ENCODE measurements around the gene MAPK11. TPM values are rescaled to one million over a fixed set of nuclear protein-coding genes. Genes with fewer than 3 reads are reported as not detected.

The MAPK11 gene
- total RNA-seq, 1 donor from 2014 or later: 29.0 TPM

DNA sequence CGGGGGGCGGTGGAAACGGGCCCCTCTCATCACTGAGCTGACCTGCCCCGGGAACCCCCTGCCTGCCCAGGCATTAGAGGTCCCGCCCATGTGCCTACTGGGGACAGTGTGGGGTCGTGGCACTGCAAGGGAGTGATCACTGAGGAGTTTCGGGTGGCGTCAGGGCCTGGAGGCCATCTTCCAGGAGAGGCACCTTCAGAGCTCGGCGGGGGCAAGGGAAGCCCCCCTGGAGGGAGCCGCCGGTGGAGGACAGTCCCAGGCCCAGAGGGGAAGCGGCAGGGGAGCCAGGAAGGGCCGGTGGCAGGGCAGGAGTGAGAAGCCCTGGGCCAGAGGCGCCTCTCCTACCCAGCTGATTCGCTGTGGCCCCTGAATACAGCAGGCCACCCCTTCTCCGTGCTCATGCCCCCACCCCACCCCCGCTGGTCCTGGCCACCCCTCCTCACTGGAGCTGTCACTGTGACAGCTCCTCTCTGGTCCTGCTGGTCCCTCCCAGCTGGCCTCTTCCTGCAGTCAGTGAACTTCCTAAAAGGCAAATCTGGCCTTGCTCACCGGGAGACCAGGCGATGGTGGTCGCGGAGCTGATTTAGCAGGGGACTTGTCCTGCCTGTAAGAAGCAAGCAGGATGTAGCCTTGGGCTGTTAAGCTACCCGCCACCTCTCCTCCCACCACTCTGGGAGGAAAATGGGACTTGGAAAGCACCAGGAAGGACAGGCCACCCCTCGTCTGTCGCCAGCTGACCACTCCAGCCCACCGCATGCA is 2.0 kb upstream of the MAPK11 start:
- Mint-ChIP-seq H3K27ac (no peak overlapping the region), H3K9me3 (no peaks in the 10 kb centered on the region), H3K4me3 (peak overlapping the region; percentile 32), H3K36me3 (ENCODE audit: low read depth) (no peaks in the 10 kb centered on the region), H3K27me3 (peaks cover 6% of the 10 kb centered on the region), H3K4me1 (peaks cover 13% of the 10 kb centered on the region)
- intact Hi-C loops (cut with micrococcal nuclease): loop anchor here (5.0 kb wide), 1 partner anchor 35 kb away; the partner anchor contains the start of gene PLXNB2
- DNase-seq: no peak

DNA sequence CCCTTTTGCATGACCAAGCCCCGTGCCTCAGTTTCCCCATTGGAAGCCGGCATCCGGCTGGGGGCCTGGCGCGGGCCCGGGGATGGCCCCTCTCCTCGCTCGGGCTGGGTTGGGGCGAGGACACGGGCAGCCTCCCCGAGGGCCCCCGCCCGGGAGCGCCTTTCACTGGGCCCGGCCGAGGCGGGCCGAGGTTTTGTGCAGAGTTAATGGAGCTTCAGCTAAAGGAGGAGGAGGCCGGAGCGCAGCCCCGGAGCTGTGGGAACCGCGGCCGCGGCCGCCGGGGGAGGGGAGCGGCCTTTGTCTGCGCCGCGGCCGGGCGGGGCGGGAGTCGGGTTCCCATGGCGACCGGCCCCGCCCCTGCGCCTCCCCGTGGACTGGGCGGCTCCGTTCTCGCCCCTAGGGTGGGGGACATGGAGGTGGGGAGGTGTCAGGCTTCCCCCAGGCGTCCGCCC is 1.4 kb upstream of the MAPK11 start:
- H3K9me3 Mint-ChIP-seq: no peaks in the 10 kb centered on the region
- no peaks in the 10 kb centered on the region for H3K36me3 Mint-ChIP-seq (ENCODE audit: low read depth)
- H3K27ac Mint-ChIP-seq: no peak overlapping the region
- intact Hi-C loops (cut with micrococcal nuclease): loop anchor here (2.0 to 5.0 kb wide), 4 partner anchors 21 to 71 kb away; partner anchors contain the start of genes DENND6B, HDAC10, PLXNB2 and PPP6R2
- peaks cover 13% of the 10 kb centered on the region for H3K4me1 Mint-ChIP-seq
- H3K4me3 Mint-ChIP-seq: no peak overlapping the region
- peak; percentile 90 for DNase-seq
- peaks cover 6% of the 10 kb centered on the region for H3K27me3 Mint-ChIP-seq

DNA sequence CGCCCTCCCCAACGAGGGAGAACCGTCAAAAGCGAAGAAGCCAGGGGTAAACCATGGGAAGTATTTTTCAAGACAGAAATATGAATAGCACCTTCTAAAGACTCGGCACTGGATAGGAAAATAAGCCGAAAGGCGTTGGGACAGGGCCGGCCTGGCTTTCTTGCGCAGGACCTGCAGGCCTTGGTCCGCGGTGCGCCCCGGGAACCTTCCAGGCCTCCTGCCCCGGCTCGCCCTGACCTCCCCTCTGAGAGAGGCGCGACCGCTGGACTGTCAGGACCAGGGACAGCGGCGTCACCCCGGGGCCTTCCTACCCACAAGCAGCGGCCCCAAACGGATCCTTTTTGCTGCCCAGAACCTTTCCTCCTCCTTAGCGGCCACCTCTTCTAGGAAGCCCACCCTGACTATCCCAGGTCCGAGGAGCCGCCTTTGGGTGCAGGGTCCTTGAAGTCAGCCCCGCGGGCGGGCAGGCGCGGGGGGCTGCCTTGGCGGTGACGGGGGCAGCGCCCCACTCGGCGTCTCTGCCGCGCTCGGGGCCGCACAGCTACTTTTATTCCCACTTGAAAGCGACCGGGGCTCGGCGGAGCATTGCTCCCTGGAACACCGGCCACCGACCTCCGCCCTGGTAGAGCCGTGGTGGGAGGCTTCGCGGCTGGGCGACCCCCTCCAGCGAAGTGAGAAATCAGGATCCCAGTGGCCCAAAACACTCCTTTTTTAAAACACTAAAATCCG is 650 bp upstream of the MAPK11 start:
- peak; percentile 93 for DNase-seq
- Mint-ChIP-seq H3K9me3 (no peaks in the 10 kb centered on the region), H3K4me1 (peaks cover 13% of the 10 kb centered on the region), H3K36me3 (ENCODE audit: low read depth) (no peaks in the 10 kb centered on the region), H3K4me3 (peak overlapping the region; percentile 80), H3K27ac (peak overlapping the region; percentile 34), H3K27me3 (peaks cover 6% of the 10 kb centered on the region)
- intact Hi-C loops (cut with micrococcal nuclease): loop anchor here (2.0 to 5.0 kb wide), 4 partner anchors 20 to 72 kb away; partner anchors contain the start of genes DENND6B, HDAC10, PLXNB2 and PPP6R2

DNA sequence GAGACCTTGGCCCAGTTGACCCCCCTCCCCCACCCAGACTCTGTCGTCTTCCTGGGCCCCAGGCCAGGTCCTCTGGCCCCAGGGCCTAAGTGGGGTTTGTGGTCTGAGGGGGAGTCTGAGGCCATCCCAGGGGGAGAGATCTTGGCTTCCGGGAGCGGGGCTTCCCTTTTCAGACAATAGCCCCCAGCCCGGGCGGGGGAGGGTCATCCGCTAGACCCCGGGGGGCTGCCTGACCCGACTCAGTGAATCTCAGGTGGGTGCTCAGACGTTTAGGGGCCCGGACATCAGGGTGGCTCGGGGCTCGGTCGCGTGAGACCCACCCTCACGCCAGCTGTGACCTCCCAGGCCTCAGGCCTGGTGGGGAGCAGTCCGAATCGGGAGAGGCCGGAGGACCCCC is 609 bp downstream of the MAPK11 start:
- H3K9me3 Mint-ChIP-seq: no peaks in the 10 kb centered on the region
- peaks cover 13% of the 10 kb centered on the region for H3K4me1 Mint-ChIP-seq
- intact Hi-C loops (cut with micrococcal nuclease): no loop called here
- peak overlapping the region; percentile 77 for H3K4me3 Mint-ChIP-seq
- H3K36me3 Mint-ChIP-seq (ENCODE audit: low read depth): peaks cover 3% of the 10 kb centered on the region
- H3K27me3 Mint-ChIP-seq: peaks cover 6% of the 10 kb centered on the region
- DNase-seq: no peak
- peak overlapping the region; percentile 70 for H3K27ac Mint-ChIP-seq

DNA sequence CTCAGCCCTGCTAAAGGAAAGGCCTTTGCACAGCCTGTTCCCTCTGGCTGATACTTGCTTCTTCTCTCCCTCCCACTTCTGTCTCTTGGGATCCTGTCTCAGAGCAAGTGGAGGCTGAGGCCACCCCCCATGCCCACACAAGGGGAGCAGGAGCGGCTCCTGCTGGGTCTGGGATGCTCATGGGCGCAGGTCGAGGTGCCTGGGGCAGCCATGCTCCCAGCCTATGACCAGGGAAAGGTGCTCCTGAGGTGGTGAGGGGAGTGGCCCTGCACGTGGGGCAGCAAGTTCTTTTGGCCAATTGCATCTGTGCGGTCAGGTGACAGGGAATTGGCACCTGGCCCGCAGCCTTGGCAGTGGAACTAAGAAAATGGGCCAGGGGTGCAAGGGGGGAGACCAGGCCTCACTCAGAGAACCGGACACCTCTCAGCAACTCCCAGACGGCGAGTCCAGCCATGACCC is 1.5 kb downstream of the MAPK11 start:
- Mint-ChIP-seq H3K36me3 (ENCODE audit: low read depth) (peaks cover 3% of the 10 kb centered on the region), H3K27ac (no peak overlapping the region), H3K9me3 (no peaks in the 10 kb centered on the region), H3K27me3 (peaks cover 4% of the 10 kb centered on the region), H3K4me3 (peak overlapping the region; percentile 77), H3K4me1 (peaks cover 8% of the 10 kb centered on the region)
- DNase-seq: no peak
- intact Hi-C loops (cut with micrococcal nuclease): no loop called here

DNA sequence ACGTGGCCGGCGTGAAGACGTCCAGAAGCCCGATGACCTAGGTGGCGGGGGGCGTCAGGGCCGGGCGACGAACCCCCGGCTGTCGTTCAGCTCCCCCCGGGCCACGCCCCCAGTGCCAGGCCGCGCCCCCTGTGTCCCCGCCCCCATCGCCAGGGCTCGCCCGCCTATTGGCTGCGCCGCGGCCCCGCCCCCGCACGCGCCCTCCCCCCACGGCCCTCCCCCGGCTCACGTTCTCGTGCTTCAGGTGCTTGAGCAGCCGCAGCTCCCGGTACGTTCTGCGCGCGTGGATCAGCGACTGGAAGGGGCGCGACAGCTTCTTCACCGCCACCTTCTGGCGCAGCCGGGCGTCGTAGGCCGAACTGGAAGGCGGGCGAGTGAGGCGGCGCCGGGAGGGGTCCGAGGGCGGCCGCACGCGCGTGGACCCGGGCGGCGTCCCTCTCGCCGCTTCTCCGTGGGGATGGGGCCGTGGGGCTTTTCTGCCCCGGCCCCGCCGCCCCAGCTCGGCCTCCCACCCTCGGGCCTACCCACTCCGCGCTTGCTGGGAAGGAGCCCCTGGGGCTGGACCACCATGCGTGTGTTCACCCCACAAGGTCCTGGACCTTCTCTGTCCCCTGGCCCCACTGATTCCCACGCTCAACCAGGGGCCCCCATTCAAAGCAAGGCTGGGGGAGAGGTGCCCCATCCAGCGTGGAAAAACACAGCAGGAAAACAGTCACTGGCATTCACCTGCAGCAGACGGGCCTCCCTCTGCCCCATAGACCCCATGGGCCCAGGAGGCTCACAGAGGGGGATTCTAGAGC is 2.4 kb downstream of the MAPK11 start:
- Mint-ChIP-seq H3K4me1 (peaks cover 8% of the 10 kb centered on the region), H3K27me3 (peaks cover 2% of the 10 kb centered on the region), H3K27ac (no peak overlapping the region), H3K36me3 (ENCODE audit: low read depth) (peaks cover 3% of the 10 kb centered on the region), H3K9me3 (no peaks in the 10 kb centered on the region), H3K4me3 (peak overlapping the region; percentile 50)
- peak; percentile 88 for DNase-seq
- intact Hi-C loops (cut with micrococcal nuclease): no loop called here

DNA sequence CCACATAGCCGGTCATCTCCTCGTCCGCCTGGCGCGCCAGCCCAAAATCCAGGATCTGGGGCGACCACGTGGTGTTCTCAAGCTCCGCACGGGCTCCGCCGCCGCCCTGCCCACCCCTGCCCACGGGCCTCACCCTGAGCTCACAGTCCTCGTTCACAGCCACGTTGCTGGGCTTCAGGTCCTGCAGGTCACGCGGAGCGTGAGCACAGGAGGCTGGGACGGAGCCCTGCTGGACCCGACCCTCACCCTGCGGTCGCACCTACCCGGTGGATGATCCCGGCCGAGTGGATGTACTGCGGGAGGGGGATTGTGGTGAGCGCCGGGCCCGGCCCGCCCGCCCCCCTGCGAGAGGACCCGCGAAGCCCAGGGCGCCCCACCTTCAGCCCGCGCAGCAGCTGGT is 3.2 kb downstream of the MAPK11 start:
- H3K27ac Mint-ChIP-seq: no peak overlapping the region
- no peak overlapping the region for H3K4me3 Mint-ChIP-seq
- H3K36me3 Mint-ChIP-seq (ENCODE audit: low read depth): peaks cover 3% of the 10 kb centered on the region
- H3K4me1 Mint-ChIP-seq: peaks cover 12% of the 10 kb centered on the region
- peaks cover 6% of the 10 kb centered on the region for H3K27me3 Mint-ChIP-seq
- DNase-seq: no peak
- intact Hi-C loops (cut with micrococcal nuclease): no loop called here
- H3K9me3 Mint-ChIP-seq: no peaks in the 10 kb centered on the region

DNA sequence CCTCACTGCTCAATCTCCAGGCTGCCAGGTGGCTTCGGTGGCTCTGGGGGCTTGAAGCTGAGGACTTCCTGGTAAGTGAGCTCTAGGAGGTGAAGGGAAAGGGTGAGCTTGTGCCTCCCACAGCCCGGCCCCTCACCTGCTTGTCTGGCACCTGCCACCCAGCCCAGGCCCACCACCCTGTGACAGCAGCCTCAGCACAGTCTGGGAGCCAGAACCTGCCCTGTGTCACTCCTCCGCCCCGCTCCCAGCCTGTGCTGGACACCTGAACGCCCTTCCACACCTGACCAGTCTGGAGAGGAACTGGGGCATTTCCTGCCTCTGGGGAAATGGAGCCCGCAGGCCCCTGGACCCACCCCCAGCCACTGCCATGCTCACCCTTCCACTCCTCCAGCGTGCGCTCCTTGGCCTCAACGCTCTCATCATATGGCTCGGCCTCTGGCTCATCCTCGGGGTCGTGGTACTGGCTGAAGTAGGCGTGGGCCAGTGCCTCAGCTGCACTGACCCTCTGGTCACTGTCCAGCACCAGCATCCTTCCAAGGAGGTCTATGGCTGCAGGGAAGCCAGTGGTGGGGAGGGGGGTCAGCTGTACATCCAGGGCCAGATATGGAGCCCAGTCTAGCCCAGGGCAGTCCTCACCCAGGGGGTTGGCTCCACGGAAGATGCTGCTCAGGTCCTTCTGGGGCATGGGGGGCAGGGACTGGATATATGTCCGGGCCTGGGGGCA is 5.1 kb downstream of the MAPK11 start:
- Mint-ChIP-seq H3K27ac (no peak overlapping the region), H3K4me1 (peaks cover 11% of the 10 kb centered on the region), H3K27me3 (peaks cover 7% of the 10 kb centered on the region), H3K36me3 (ENCODE audit: low read depth) (peaks cover 3% of the 10 kb centered on the region), H3K9me3 (no peaks in the 10 kb centered on the region), H3K4me3 (no peak overlapping the region)
- no peak for DNase-seq
- intact Hi-C loops (cut with micrococcal nuclease): no loop called here

DNA sequence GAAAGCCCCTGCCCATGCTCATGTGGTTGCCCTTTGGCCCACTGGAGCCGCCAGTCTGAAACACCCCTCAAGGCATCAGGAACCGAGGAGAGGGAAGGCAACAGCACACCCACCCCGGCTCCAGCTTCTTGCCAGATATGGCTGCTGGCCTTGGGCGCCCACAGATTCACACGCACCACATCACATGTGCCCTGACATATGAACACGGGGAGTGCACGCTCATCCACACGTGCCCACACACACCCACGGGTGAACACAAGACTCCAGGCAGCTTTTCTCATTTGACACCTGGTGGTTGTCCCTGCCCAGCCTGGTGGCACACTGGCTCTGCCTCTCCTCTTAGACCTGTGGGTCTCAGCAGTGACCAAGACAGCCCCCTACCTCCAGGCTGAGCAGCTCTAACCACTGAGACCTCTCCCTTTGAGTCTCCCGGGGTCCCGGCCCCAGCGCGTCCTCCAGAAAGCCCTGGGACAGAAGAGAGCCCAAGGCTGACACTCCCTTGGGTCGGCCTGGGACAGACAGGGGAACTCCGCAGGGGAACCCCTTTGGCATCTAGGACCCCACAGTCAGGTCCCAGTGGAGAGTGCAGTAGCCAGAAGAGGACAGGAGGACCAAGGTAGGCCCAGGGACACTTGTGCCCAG is 6.0 kb downstream of the MAPK11 start:
- Mint-ChIP-seq H3K4me3 (no peak overlapping the region), H3K27me3 (peaks cover 10% of the 10 kb centered on the region), H3K27ac (no peak overlapping the region), H3K9me3 (no peaks in the 10 kb centered on the region), H3K4me1 (peaks cover 9% of the 10 kb centered on the region), H3K36me3 (ENCODE audit: low read depth) (peaks cover 3% of the 10 kb centered on the region)
- DNase-seq: no peak
- intact Hi-C loops (cut with micrococcal nuclease): no loop called here

DNA sequence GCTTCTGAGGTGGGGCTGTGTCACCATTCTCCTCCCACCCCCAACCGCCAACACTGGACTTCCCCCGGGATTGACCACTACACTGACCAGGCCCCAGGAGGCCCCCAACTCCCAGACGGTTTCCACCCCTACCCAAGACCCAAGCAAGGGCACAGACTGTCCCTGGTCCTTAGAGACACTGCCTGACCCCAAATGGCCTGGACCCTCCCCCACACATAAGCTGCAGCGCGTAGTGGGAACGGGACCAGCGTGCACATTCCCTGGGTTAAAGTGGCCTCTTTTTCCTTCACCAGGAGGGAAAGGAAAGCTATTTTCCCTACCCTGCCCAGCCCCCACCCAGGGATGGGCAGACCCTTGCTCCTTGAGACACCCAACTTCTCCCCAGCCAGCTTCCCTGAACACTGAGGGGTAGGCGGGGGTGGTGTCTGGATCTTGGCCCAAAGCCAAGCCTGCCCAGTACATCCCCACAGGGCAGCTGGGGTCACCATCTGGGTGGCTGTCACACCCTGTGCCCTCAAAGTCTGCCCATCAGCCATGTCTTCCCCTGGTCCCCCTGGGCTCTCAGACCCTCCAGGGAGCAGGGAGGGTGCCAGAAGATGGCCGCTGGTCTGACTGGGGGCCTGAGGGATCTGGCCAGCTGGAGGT is 7.1 kb downstream of the MAPK11 start:
- no peaks in the 10 kb centered on the region for H3K9me3 Mint-ChIP-seq
- H3K27me3 Mint-ChIP-seq: peaks cover 12% of the 10 kb centered on the region
- peaks cover 6% of the 10 kb centered on the region for H3K4me1 Mint-ChIP-seq
- no peak for DNase-seq
- H3K36me3 Mint-ChIP-seq (ENCODE audit: low read depth): peaks cover 3% of the 10 kb centered on the region
- no peak overlapping the region for H3K4me3 Mint-ChIP-seq
- H3K27ac Mint-ChIP-seq: no peak overlapping the region
- intact Hi-C loops (cut with micrococcal nuclease): no loop called here

DNA sequence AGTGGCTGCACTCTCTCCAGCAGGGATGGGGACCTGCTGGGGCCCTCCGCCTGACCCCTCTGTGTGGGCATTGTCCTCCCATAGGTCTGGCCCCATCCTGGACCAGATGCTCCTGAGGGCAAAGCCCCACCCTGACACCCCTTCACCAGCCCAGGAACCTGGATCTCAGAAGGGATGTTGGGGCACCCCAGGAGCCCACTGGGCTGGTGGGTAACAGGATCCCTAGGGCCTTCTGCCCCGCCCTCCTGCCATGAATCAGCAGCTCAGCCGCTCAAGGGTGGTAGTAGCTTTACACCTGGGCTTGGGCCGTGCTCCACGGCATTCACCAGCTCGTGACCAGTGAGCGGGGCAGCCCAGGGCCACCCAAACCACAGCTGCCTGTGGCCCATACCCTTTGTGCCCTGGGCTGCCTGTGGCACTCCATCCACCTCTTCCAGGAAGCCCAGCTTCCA is 7.7 kb downstream of the MAPK11 start:
- peaks cover 5% of the 10 kb centered on the region for H3K4me1 Mint-ChIP-seq
- H3K9me3 Mint-ChIP-seq: no peaks in the 10 kb centered on the region
- H3K27ac Mint-ChIP-seq: peak overlapping the region; percentile 66
- intact Hi-C loops (cut with micrococcal nuclease): no loop called here
- H3K36me3 Mint-ChIP-seq (ENCODE audit: low read depth): peaks cover 3% of the 10 kb centered on the region
- peaks cover 12% of the 10 kb centered on the region for H3K27me3 Mint-ChIP-seq
- H3K4me3 Mint-ChIP-seq: peak overlapping the region; percentile 80
- no peak for DNase-seq

Data from activated CD4-positive, alpha-beta T cell treated with anti-CD3 and anti-CD28 coated beads, Interleukin-2, amount 10 ng/mL, durations not matched to agents 24 days and 14 days (primary cell).